ENCODE results near the gene SCAMP3.
A peak's percentile ranks its signal among the peaks of the same experiment; 100 is the strongest.
"Not testable (repeated sequence)": the region's sequence is repeated elsewhere in the genome, so short reads cannot be mapped to it uniquely, and the experiment has no call there.

SCAMP3 gene

GRCh38 chr1:155254714-155255242 lies 7.4 kb downstream of the SCAMP3 start:
- DNase-seq (ENCODE audit: low spot score) = no peak

DNA sequence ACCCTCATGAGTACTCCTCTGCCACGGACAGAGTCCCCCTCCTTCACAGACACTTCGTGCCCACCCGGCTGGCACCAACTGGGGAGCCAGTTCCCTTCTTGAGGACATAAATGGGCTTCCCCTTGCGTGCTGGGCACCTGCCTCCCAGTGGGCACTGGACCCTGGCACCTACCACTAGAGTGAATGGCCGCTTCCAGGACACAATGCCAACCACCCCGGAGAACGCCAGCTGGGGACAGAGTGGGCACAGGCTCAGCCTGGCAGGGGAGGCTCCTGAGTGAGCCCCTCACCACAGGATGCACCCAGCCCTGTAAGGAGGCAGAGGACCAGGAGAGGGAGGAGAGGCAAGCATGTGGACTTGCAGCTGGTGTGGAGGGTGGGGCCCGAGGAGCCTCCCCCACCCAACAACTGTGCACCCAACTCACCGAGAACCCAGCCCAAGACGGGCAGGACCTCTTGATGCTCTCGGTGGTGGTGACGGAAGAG lies 7.9 kb downstream of the SCAMP3 start:
- DNase-seq (ENCODE audit: low spot score) = no peak

- no peak for DNase-seq (ENCODE audit: low spot score)
Measured at GRCh38 chr1:155253797-155254196, 8.4 kb downstream of the SCAMP3 start.

DNA sequence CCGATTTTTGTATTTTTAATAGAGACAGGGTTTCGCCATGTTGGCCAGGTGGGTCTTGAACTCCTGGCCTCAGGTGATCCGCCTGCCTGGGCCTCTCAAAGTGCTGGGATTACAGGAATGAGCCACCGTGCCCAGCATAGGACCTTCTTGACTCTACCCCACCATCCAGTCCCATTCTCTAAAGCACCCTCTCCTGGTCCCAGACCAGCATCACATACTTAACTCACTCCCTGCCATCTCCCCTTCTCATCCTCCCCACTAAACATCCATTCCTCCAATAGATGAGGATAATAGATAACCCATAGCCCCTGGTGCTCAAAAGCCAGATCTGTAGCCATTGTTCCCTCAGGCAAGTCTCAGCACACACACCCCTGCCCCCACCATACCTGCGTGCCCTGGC lies 9.0 kb downstream of the SCAMP3 start:
- DNase-seq (ENCODE audit: low spot score) = no peak

- DNase-seq (ENCODE audit: low spot score) = no peak
Measured at GRCh38 chr1:155251566-155251965, 10.6 kb downstream of the SCAMP3 start.

DNA sequence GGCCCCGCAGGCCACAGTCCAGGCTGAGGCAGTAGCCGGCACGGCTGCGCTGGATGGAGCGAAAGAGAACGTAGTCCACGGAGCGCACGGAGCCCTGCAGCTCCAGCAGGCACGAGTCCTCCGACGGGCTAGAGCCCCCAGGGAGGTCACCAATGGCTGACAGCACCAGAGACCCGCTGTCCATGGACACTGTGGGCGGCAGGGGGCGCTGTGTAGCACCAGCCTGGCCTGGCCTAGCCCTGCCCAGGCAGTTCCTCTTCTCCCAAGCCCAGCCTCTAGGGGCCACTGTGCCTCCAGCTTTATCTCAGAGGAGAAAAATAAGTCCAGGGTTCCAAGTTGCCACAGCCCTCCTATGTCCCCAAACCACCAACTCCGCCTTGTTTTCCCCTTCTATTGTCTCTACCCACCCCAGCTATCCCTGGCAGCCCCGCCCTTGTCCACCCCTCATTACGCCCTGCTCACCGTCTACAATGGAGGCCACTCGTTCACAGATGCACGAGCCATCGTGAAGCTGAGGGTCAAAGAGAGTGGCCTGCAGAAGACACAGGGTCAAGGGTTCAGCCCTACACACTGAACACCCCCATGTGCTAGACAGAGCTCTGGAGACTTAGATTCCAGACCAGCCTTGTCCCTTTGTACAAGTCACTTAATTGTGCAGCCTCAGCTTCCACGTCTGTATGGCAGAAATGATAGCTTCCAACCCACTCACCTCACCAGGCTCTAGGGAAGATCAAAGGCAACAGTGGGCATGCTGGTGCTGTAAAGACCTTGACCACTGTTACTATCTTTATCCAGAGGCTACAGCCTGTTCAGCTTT lies 11.3 kb downstream of the SCAMP3 start:
- peak; percentile 92 for DNase-seq (ENCODE audit: low spot score)

- no peak for DNase-seq (ENCODE audit: low spot score)
Measured at GRCh38 chr1:155250246-155250632, 11.9 kb downstream of the SCAMP3 start.

DNA sequence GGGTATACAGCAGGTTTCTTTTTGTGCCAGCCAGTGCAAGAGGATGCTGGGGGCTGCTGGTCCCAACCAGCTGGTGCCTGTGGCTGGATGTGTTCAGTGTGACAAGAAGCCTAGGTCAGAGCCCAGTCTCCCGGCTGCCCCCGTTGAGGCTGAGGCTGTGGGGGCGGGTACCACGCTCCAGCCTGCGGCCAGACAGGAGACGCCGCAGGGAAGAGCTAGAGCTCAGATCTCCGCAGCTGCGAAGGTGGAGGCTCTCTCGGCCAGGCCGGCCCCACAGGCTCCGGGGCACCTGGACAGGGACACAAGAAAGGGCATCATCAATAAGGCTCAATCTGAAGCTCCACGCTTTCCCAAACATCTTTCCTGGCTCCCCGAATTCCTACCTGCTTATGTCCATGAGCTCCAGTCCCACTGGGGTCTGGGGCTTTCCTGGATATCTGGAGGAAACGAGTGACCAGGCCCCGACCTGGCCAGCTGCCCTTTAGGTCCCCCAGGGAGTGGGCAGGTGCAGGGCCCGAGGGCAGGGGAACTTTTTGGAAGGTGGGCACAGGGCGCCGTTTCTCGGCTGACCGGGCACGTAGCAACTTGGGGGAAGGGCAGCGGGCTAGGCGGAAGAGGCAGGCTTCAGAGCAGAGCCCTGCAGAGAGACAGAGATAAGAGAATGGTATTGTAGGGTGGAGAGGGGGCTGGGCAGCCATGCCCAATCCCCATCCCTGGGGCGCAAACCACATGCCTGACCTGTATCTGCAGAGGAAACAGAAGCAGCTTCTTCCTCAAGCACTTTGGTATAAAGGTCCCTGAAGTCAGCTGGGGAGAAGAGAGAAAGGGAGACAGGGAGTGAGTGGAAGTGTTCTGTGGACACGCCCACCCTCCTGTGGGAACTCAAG lies 14.2 kb downstream of the SCAMP3 start:
- DNase-seq (ENCODE audit: low spot score) = no peak

- DNase-seq (ENCODE audit: low spot score) = not testable (repeated sequence)
Measured at GRCh38 chr1:155246796-155247195, 15.4 kb downstream of the SCAMP3 start.

GRCh38 chr1:155245163-155245524 lies 17.0 kb downstream of the SCAMP3 start:
- no peak for DNase-seq (ENCODE audit: low spot score)

DNA sequence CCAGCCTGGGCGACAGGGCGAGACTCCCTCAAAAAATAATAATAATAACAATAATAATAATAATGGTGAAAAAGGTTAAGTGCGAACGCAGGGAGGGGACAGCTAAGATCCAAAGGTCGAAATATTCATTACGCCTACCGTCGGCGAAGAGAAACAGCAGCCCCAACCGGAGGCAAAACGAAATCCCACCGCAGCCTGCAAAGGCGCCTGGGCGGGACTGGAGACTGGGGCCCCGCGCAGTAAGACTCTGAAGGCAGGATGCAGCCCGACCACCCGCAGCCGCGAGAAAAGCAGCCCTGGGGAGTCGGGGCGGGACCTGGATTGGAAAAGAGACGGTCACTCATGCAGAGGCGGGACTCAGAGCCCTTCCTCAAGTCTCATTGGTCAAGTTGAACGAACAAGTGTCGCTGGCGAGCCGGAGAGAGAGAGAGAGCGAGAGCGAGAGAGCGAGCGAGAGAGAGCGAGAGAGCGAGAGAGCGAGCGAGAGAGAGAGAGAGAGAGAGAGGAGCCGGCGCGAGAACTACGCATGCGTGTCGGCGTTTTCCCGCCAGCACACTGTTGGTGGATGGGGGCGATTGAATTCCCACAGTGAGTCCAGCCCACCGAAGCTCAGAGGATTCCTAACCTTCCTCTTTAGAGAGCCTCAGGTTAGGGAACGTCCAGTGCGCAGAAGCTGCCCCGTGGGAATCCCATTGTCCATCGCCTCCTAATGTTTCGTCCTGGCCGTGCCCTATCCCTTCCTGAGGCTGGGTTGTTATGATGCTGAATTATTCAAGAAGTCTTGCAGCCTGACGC lies 17.6 kb downstream of the SCAMP3 start:
- DNase-seq (ENCODE audit: low spot score) = peak; percentile 99

DNA sequence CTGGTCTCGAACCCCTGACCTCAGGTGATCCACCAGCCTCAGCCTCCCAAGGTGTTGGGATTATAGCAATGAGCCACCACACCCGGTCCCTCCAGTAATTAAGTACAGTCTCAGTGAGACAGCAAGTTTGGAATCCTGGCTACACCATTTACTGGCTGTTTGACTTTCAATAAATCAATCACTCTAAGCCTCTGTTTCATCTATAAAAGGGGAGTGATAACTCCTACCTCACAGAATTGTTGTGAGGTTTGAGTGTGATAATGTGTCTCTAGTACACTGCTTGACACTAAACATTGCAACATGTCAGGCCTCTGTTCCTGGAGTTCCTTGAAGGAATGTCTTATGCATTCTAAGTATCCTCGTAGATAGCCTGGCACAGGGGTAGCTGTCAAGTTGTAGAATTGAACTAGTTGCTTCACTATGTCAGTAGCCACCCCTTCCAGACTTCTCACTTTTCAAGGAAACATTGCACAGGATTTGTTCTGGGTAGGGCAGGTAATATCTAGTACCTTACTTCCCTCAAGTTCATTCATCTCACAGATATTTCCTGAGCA lies 19.3 kb downstream of the SCAMP3 start:
- no peak for DNase-seq (ENCODE audit: low spot score)

DNA sequence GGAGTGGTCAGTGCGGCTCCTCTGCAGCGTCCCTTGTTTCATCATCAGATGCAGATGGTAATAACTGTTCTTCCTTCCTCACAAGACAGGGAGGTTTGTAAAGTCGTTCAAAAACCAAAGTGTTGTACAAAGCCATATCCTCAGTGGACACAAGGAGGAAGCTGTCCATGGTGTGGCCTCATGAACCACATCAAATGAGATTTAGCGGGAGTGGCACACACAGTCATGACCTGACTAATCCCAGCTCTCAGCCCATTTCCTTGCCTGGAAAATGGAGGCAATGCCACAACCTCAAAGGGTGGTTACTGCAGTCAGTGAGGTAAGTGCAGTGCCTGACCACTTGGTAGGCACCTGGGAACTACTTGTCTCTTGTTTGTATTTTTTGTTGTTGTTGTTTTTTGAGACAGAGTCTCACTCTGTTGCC lies 20.3 kb downstream of the SCAMP3 start:
- DNase-seq (ENCODE audit: low spot score) = no peak

DNA sequence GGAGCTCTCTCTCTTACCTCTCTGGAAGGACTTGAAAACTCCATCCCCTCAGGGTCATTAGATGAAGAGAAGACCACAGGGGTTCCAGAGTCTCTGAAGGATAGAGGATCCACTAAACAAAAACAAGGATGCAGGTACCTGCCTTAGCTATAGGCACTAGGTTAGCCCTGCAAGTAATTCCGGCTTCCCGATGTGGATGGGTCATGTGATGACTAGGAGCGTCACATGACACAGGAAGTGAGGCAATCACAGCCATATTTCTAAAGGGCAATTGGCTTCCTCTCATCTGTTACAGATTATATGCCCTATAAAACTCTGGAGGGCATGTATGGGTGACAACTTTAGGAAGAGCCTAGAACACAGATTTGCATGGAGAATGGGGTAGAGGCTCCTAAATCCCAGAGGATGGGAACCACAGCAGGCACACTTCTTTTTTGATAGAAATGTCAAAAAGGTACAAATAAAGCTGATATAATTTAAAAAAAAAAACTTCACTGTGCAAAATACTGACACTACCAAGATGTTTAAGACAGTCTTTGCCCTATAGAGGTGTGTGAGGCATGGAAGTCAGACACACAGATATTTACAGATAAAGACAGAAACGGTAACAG lies 21.0 kb downstream of the SCAMP3 start:
- peak; percentile 87 for DNase-seq (ENCODE audit: low spot score)

- no peak for DNase-seq (ENCODE audit: low spot score)
Measured at GRCh38 chr1:155236451-155236850, 25.7 kb downstream of the SCAMP3 start.

GRCh38 chr1:155235375-155235774 lies 26.8 kb downstream of the SCAMP3 start:
- DNase-seq (ENCODE audit: low spot score) = not testable (repeated sequence)

GRCh38 chr1:155233502-155233901 lies 28.7 kb downstream of the SCAMP3 start:
- not testable (repeated sequence) for DNase-seq (ENCODE audit: low spot score)

- peak; percentile 46 for DNase-seq (ENCODE audit: low spot score)
Measured at GRCh38 chr1:155232001-155232978, 29.9 kb downstream of the SCAMP3 start.

DNA sequence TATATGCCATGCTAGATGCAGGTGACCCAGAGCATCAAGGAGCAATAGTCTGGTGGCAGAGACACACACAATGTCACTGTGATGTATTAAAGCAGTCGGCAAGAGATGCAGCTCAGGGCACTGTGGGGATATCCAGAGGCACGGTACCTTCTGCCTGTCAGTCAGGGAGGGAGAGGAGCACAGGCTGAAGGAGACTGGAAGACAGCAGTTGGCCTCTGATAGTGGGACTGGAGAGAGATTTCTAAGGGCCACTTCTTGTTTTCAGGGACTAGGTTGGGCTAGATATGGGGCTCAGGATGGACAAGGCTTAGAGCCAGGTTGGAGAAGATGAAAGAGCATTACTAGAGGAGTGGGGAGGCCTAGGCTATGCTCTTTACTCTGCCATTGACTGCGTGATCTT lies 30.9 kb downstream of the SCAMP3 start:
- DNase-seq (ENCODE audit: low spot score) = not testable (repeated sequence)

- no peak for DNase-seq (ENCODE audit: low spot score)
Measured at GRCh38 chr1:155228096-155228427, 34.1 kb downstream of the SCAMP3 start.
